NCI-H146 treated with DMSO at 0.1 percent for 48 hours (cell line): Measurements from ENCODE around the gene GABRG3.

ENCODE experiments used
- DNase-seq: peaks from one replicate; lab custom pipeline; 2025; ENCODE audit not compliant: unreplicated experiment; lab: John Stamatoyannopoulos, UW

GABRG3 gene

GRCh38 chr15:27094235-27094634 lies 123.3 kb downstream of the GABRG3 start:
- no peak for DNase-seq

DNA sequence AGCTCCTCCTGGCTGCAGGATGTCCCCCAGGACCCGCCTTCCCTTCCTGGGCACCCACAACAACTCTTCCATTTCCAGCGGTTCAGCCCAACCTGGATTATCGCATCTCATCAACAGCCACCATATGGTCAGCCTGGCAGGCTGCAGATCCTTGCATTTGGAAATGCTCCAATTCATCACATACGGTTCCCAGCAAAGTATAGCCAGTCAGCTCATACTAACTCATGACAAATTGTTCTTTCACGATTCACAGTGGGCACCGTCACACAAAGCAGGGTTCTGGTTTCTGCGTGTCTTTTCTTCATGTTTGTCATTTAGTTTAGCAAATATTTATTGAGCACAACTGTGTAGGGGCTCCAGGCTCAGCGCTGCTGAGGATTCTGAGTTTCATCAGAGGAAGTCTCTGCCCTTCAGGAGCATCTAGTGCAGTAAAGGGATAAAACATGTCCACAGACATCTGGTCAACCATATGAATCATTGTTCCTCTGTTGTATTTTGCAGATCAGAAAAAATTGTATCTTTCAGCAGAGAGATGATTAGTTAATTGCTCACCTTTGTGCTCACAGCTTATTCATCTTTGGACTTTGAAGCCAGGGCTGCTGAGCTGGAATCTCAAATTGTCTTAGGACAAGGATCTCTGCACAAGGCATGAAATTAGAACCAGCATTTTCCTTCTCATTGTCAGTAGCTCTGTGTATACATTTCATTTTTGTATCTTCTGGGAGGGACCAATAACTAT lies 125.1 kb downstream of the GABRG3 start:
- no peak for DNase-seq

- DNase-seq = no peak
Measured at GRCh38 chr15:27097506-27097905, 126.5 kb downstream of the GABRG3 start.

GRCh38 chr15:27101982-27102381 lies 131.0 kb downstream of the GABRG3 start:
- no peak for DNase-seq

DNA sequence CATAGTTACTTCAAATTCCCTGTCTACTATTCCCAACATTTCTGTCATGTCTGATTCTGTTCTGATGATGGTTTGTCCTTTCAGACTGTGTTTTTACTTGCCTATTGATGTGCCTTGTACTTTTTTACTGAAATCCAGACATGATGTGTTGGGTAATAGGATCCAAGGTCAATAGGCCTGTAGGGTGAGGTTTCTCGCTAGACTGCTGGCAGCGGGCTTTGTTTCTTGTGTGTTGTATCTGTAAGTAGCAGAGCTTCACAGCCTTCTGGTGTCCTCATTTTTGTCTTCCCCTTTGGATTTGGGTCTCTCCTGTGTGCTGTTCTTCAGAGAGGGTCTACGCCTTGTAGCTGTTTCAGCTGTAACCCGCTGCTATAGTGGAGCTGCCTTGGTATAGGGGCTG lies 140.3 kb downstream of the GABRG3 start:
- DNase-seq = no peak

DNA sequence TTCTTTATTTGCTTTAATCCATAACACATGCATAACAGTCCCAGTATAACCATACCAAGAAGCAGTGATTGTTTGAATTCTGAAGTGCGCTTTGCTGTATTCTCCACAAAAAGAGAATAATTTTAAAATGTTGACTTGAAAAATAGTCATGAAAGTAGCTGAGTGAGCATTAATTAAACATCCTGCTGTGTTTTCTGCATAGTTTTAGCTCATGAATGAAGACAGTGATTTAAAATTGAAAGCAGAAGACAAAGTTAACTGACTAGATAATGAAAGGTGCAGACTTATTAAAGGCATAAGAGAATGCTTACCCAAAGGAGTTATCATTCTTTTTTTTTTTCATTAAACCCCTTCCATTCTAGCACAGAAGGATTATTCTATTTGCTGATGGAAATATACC lies 143.5 kb downstream of the GABRG3 start:
- DNase-seq = no peak

- DNase-seq = no peak
Measured at GRCh38 chr15:27119695-27120266, 148.8 kb downstream of the GABRG3 start.

DNA sequence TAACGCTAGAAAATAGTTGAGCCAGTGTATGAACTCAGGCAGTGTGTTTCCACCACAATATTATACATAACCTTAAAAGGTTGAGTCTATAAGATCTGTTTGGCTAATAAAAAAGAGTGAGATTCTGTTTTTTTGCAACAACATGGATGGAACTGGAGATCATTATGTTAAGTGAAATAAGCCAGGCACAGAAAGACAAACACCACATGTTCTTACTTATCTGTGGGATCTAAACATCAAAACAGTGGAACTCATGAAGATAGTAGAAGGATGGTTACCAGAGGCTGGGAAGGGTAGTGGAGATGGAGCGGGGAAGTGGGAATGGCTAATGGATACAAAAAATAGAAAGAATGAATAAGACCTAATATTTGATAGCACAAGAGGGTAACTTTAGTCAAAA lies 150.7 kb downstream of the GABRG3 start:
- DNase-seq = no peak

DNA sequence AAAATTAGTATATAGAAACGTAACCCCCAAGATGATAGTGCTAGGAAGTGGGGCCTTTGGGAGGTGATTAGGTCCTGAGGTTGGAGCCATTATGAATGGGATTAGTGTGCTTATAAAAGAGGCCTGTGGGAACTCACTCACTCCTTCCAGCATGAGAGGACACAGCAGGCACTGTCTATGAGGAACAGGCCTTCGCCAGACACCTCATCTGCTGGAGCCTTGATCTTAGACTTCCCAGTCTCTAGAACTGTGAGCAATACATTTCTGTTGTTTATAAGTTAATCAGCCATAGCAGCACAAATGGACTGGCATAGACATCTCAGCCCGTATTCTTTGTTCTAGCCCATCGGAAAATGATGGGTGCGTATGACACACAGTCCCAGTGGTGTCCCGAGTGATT lies 152.3 kb downstream of the GABRG3 start:
- DNase-seq = no peak

GRCh38 chr15:27123808-27124207 lies 152.8 kb downstream of the GABRG3 start:
- no peak for DNase-seq

- DNase-seq = peak; percentile 0
Measured at GRCh38 chr15:27124287-27124871, 153.4 kb downstream of the GABRG3 start.

GRCh38 chr15:27125185-27125584 lies 154.2 kb downstream of the GABRG3 start:
- DNase-seq = no peak

GRCh38 chr15:27126449-27126848 lies 155.5 kb downstream of the GABRG3 start:
- no peak for DNase-seq

DNA sequence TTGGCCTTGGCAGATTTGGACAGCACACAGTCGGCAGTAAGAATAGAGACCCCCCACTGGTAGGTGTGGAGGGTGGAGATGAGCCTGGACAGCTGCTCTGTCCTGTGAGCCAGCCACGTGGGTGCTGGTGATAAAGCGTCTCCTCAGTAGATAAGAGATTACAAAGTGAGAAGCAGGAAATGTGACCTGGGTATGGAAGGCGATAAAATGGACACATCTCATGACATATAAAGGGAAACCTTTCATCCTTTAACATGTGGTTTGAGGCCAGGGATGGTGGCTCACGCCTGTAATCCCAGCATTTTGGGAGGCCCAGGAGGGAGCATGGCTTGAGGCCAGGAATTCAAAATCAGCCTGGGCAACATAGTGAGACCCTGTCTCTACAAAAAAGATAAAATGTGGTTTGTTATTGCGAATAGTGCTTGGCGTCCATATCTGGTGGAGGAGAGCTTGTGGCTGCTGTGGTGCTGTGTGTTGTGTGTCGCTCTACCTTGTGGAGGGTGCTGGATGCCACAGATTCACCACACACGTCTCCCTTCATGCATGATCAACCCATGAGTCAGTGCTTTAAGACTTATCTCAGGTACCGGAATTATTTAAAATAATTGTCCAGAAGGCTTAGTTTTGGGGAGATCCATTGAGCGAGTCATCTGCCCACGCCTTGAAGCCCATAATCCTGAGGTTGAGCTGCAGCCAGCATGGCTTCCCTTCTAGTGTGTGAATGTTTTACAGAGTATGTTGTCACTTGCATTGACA lies 157.0 kb downstream of the GABRG3 start:
- no peak for DNase-seq

DNA sequence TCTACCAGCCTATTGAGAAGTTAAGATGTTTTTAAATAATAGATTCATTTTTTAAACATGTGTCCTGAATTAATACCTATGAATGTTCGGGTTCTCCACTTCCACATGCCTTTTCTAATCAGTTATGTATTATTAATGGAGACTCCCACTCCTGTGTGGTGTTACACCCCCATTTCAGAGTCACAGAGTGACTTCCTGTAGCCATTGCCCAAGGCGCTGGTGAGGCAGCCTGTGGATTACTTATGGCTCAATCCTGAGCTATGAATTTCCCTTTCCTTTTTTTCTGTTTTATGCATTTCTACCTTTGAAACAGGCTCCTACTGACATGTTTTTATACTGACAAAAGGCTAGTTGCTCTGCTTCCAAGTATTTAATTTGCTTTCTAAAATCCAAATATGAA lies 162.3 kb downstream of the GABRG3 start:
- DNase-seq = no peak

DNA sequence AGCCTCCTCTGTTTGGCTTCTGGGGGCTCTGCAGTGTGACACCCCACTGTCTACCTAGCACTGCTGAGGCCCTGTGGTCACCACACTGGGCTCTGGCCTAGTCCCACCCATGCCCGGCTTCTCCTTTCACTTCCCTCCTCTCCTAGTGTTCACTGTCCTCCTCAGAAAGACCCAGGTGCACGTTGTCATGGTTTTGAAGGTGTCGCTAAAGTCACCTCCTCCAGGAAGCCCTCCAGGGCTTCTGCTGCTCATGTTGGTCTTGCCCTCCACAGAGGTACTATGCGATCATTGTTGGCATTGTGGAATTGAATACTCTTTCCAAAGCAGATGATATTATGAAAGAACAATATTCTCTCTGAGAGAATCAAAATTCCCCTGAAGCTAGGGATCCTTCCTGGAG lies 163.5 kb downstream of the GABRG3 start:
- no peak for DNase-seq

GRCh38 chr15:27135151-27135550 lies 164.2 kb downstream of the GABRG3 start:
- DNase-seq = no peak

DNA sequence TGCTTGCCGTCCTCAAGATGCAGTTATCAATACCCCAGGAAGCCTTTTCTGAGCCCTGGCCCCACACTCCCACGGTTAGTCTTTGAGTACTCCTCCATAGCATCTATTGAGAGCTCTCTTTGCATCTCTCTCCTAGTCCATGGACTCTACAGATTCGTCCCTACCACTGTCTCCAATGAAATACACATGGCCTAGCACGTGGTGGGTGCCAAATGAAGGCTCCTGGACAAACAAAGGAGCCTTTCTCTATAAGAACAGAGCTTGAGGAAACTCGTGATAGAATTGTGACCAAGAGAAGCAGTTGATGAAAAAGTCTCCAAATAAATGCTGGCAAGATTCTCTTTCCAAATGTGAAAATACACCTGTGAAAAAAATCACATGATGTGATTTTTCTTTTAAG lies 166.1 kb downstream of the GABRG3 start:
- DNase-seq = no peak

- no peak for DNase-seq
Measured at GRCh38 chr15:27165590-27165989, 194.6 kb downstream of the GABRG3 start.

DNA sequence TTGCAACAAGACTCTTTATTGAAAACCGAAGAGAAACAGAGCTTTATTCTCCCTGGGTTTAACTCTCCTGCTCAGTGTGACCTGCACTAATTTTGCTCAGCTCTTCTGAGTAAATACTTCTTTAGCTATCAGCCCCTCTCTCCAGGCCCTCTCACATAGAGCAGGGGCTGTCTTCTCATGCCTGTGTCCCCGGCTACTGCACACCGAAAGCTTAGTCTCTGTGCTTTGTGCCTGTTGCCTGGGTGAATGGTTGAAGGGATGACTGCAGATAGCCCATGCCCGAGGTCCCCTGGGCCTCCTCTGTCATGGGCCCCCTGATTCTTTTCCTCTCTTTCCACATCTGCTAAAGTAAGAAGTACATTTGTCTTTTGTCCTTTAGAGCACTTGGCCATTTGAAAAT lies 195.9 kb downstream of the GABRG3 start:
- DNase-seq = no peak

- no peak for DNase-seq
Measured at GRCh38 chr15:27167738-27168137, 196.8 kb downstream of the GABRG3 start.

GRCh38 chr15:27170851-27171250 lies 199.9 kb downstream of the GABRG3 start:
- no peak for DNase-seq
